Endometrial microvascular endothelial cells (primary cell): ENCODE data around the gene NTN1. TPM values are rescaled to one million over a fixed set of nuclear protein-coding genes. Genes with fewer than 3 reads are reported as not detected.

ENCODE experiments used
- in situ Hi-C: cut with HindIII; loops from 2 replicates; pipeline ENCODE4 v1.10.0; 2017; ENCODE audit warnings: low sequenced_read_pairs, low pct_unique_long_range_greater_than_20kb; ENCODE audit errors: inconsistent ontology term
- total RNA-seq: library from RNA; depleted of rRNA; stranded (reverse); fragments of >200 nt; gene quantifications from one replicate; pipeline ENCODE4 v1.2.3, GENCODE V29; 2015; ENCODE audit errors: inconsistent ontology term

The NTN1 gene
- total RNA-seq, 1 donor from 2014 or later, result not detected

- in situ Hi-C loops, result no loop called here
Observed at GRCh38 chr17:9232591-9233270, 211.4 kb downstream of the NTN1 start.

- in situ Hi-C loops, result no loop called here
Observed at GRCh38 chr17:9233271-9233599, 211.9 kb downstream of the NTN1 start.

GRCh38 chr17:9233761-9234160 is 212.5 kb downstream of the NTN1 start:
- in situ Hi-C loops, result no loop called here

- in situ Hi-C loops, result no loop called here
Observed at GRCh38 chr17:9234389-9234945, 213.2 kb downstream of the NTN1 start.

- in situ Hi-C loops, result no loop called here
Observed at GRCh38 chr17:9235346-9235745, 214.0 kb downstream of the NTN1 start.

GRCh38 chr17:9236286-9237052 is 215.2 kb downstream of the NTN1 start:
- in situ Hi-C loops, result no loop called here

- in situ Hi-C loops, result no loop called here
Observed at GRCh38 chr17:9237053-9237410, 215.7 kb downstream of the NTN1 start.

- in situ Hi-C loops, result no loop called here
Observed at GRCh38 chr17:9237661-9238301, 216.5 kb downstream of the NTN1 start.

- in situ Hi-C loops, result no loop called here
Observed at GRCh38 chr17:9238340-9239245, 217.3 kb downstream of the NTN1 start.

GRCh38 chr17:9239246-9239792 is 218.0 kb downstream of the NTN1 start:
- in situ Hi-C loops, result no loop called here

- in situ Hi-C loops, result no loop called here
Observed at GRCh38 chr17:9239793-9240658, 218.7 kb downstream of the NTN1 start.

- in situ Hi-C loops, result no loop called here
Observed at GRCh38 chr17:9240659-9241370, 219.5 kb downstream of the NTN1 start.

GRCh38 chr17:9241371-9241712 is 220.0 kb downstream of the NTN1 start:
- in situ Hi-C loops, result no loop called here

GRCh38 chr17:9241774-9242496 is 220.6 kb downstream of the NTN1 start:
- in situ Hi-C loops, result no loop called here

GRCh38 chr17:9242497-9242881 is 221.2 kb downstream of the NTN1 start:
- in situ Hi-C loops, result no loop called here

GRCh38 chr17:9242983-9243382 is 221.7 kb downstream of the NTN1 start:
- in situ Hi-C loops, result no loop called here
